ENCODE measurements around the gene SCAMP1. TPM values are rescaled to one million over a fixed set of nuclear protein-coding genes. Genes with fewer than 3 reads are reported as not detected.

The SCAMP1 gene
- total RNA-seq, 4 donors from 2014 or later, result 22.5 to 30.8 (median 28.3) TPM

GRCh38 chr5:78503958-78504653, 143.7 kb downstream of the SCAMP1 start:
- no peaks in the 10 kb centered on the region for H3K36me3 ChIP-seq
- H3K27me3 ChIP-seq, result no peaks in the 10 kb centered on the region
- no peak for DNase-seq (ENCODE audit: low spot score in 2 of 2)
- peak overlapping the region in 3 of 4 donors; percentile 6 to 92 (median 78) for H3K27ac ChIP-seq
- TF ChIP-seq POLR2A (IDR thresholded peaks at IDR 0.05) (no peak), EP300 (IDR thresholded peaks at IDR 0.05) (no peak)
- TF ChIP-seq, protein P1, sequence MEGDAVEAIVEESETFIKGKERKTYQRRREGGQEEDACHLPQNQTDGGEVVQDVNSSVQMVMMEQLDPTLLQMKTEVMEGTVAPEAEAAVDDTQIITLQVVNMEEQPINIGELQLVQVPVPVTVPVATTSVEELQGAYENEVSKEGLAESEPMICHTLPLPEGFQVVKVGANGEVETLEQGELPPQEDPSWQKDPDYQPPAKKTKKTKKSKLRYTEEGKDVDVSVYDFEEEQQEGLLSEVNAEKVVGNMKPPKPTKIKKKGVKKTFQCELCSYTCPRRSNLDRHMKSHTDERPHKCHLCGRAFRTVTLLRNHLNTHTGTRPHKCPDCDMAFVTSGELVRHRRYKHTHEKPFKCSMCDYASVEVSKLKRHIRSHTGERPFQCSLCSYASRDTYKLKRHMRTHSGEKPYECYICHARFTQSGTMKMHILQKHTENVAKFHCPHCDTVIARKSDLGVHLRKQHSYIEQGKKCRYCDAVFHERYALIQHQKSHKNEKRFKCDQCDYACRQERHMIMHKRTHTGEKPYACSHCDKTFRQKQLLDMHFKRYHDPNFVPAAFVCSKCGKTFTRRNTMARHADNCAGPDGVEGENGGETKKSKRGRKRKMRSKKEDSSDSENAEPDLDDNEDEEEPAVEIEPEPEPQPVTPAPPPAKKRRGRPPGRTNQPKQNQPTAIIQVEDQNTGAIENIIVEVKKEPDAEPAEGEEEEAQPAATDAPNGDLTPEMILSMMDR (IDR thresholded peaks at IDR 0.05), result no peak
- H3K9me3 ChIP-seq, result no peaks in the 10 kb centered on the region
- H3K4me1 ChIP-seq, result peaks cover 0 to 74% (median 25%) of the 10 kb centered on the region in 4 donors
- H3K4me3 ChIP-seq, result no peak overlapping the region
- 61 to 80% methylated on average over 4 of the region's 4 CpGs for WGBS, 2 donors

GRCh38 chr5:78504704-78505677, 144.6 kb downstream of the SCAMP1 start:
- H3K4me3 ChIP-seq, result no peak overlapping the region
- H3K36me3 ChIP-seq, result no peaks in the 10 kb centered on the region
- H3K27ac ChIP-seq, result peak overlapping the region in 3 of 4 donors; percentile 48 to 92 (median 78)
- no peaks in the 10 kb centered on the region for H3K9me3 ChIP-seq
- peaks cover 0 to 78% (median 28%) of the 10 kb centered on the region in 4 donors for H3K4me1 ChIP-seq
- DNase-seq (ENCODE audit: low spot score in 2 of 2), result peak; percentile 71 to 78
- no peaks in the 10 kb centered on the region for H3K27me3 ChIP-seq
- WGBS, 2 donors, result 21 to 22% methylated on average over 10 of the region's 10 CpGs
- TF ChIP-seq EP300 (IDR thresholded peaks at IDR 0.05), result peak in 1 of 2 donors; percentile 68
- TF ChIP-seq, protein P1 (IDR thresholded peaks at IDR 0.05), result no peak

- Histone ChIP-seq H3K36me3 (no peaks in the 10 kb centered on the region), H3K27me3 (no peaks in the 10 kb centered on the region), H3K4me3 (no peak overlapping the region), H3K4me1 (peaks cover 0 to 83% (median 34%) of the 10 kb centered on the region in 4 donors), H3K27ac (peak overlapping the region in 3 of 4 donors; percentile 48 to 92 (median 78)), H3K9me3 (no peaks in the 10 kb centered on the region)
- no peak for TF ChIP-seq EP300 (IDR thresholded peaks at IDR 0.05)
- no peak for TF ChIP-seq POLR2A (IDR thresholded peaks at IDR 0.05)
- TF ChIP-seq, protein P1 (IDR thresholded peaks at IDR 0.05), result no peak
- 77 to 86% methylated on average over 2 of the region's 2 CpGs for WGBS, 2 donors
- DNase-seq (ENCODE audit: low spot score in 2 of 2), result no peak
These were observed 145.4 kb downstream of the SCAMP1 start for GRCh38 chr5:78505860-78506259.

- no peak for DNase-seq (ENCODE audit: low spot score in 2 of 2)
- Histone ChIP-seq H3K27me3 (no peaks in the 10 kb centered on the region), H3K4me3 (peak overlapping the region in 1 of 4 donors; percentile 9), H3K4me1 (peaks cover 0 to 86% (median 39%) of the 10 kb centered on the region in 4 donors), H3K27ac (peak overlapping the region in 3 of 4 donors; percentile 48 to 92 (median 78)), H3K9me3 (no peaks in the 10 kb centered on the region), H3K36me3 (no peaks in the 10 kb centered on the region)
- TF ChIP-seq POLR2A (IDR thresholded peaks at IDR 0.05), result no peak
- no peak for TF ChIP-seq EP300 (IDR thresholded peaks at IDR 0.05)
- TF ChIP-seq, protein P1 (IDR thresholded peaks at IDR 0.05), result no peak
- 41 to 59% methylated on average over 2 of the region's 2 CpGs for WGBS, 2 donors
These were observed 146.0 kb downstream of the SCAMP1 start for GRCh38 chr5:78506261-78507024.
